GM12865 (cell line): Measurements from ENCODE around the gene BIVM.

Experiments used
- DNase-seq: peaks from one replicate; pipeline ENCODE4 v3.0.0; 2010; ENCODE audit warnings: low read depth
- H3K4me3 ChIP-seq: 2 replicates; pipeline ENCODE4 v1.5.1; 2011; ENCODE audit warnings: mild to moderate bottlenecking, low read depth, low read length, control low read depth
- CTCF ChIP-seq: IDR thresholded peaks from 2 replicates; pipeline ENCODE4 v1.5.1; 2011; ENCODE audit warnings: low read length, control low read depth, low read depth, inconsistent platforms; ENCODE audit not compliant: insufficient read depth; ENCODE audit errors: missing control alignments

The BIVM gene

GRCh38 chr13:102839462-102839861 is 40.5 kb downstream of the BIVM start:
- H3K4me3 ChIP-seq = no peak overlapping the region
- no peak for TF ChIP-seq CTCF
- no peak for DNase-seq

- H3K4me3 ChIP-seq = peak overlapping the region; percentile 66
- TF ChIP-seq CTCF = no peak
- no peak for DNase-seq
Measured at GRCh38 chr13:102845289-102845629, 46.3 kb downstream of the BIVM start.

- peak; percentile 98 for DNase-seq
- no peak for TF ChIP-seq CTCF
- peak within 1 kb of the TSS; percentile 66 for H3K4me3 ChIP-seq
Measured at GRCh38 chr13:102845630-102846260, 46.8 kb downstream of the BIVM start, which contains the start of gene ERCC5. Gene ERCC5, plus strand, starts transcription at chr13:102846032. Its CDS starts 235 bp downstream, at chr13:102846267.

GRCh38 chr13:102846261-102847015 is 47.5 kb downstream of the BIVM start:
- TF ChIP-seq CTCF = no peak
- DNase-seq = peak; percentile 70
- peak overlapping the region; percentile 66 for H3K4me3 ChIP-seq

GRCh38 chr13:102847272-102848234 is 48.6 kb downstream of the BIVM start:
- DNase-seq = peak; percentile 56
- peak; percentile 63 for TF ChIP-seq CTCF
- peak overlapping the region; percentile 66 for H3K4me3 ChIP-seq

GRCh38 chr13:102848956-102849355 is 50.0 kb downstream of the BIVM start:
- no peak for TF ChIP-seq CTCF
- no peak for DNase-seq
- H3K4me3 ChIP-seq = no peak overlapping the region
